C4-2B (cell line): ENCODE measurements around the gene DNAJC2.

ENCODE experiments used
- CTCF ChIP-seq: fragments of 450-650 bp; conservative IDR thresholded peaks from 2 replicates; pipeline ENCODE4 v1.5.1; 2017; ENCODE audit warnings: mild to moderate bottlenecking
- ZFX ChIP-seq: fragments of 450-650 bp; IDR thresholded peaks from 2 replicates; pipeline ENCODE4 v1.6.1; 2017

- no peak for TF ChIP-seq CTCF
- no peak for TF ChIP-seq ZFX
Measured at GRCh38 chr7:103348959-103349358, 4.4 kb upstream of the DNAJC2 start.
